ENCODE results near the gene OOSP3.
"Not testable (repeated sequence)": the region's sequence is repeated elsewhere in the genome, so short reads cannot be mapped to it uniquely, and the experiment has no call there.

The OOSP3 gene

GRCh38 chr11:59849551-59849950, 29.0 kb upstream of the OOSP3 start:
- not testable (repeated sequence) for H3K27me3 ChIP-seq (ENCODE audit: control insufficient read depth in 2 of 2, insufficient read depth in 2 of 2, low read length in 2 of 2); H3K36me3 ChIP-seq (ENCODE audit: control insufficient read depth in 2 of 2, insufficient read depth in 2 of 2, low read length in 2 of 2); H3K9ac ChIP-seq (ENCODE audit: low read depth in 1 of 2, low read length in 2 of 2); H3K9me3 ChIP-seq (ENCODE audit: control insufficient read depth in 2 of 2, low read length in 2 of 2); H3K4me3 ChIP-seq (ENCODE audit: low read length in 2 of 2)
- Histone ChIP-seq H3K4me1 (ENCODE audit: control insufficient read depth in 2 of 2, insufficient read depth in 2 of 2, low read length in 2 of 2) (peaks cover 5 to 19% of the 10 kb centered on the region in 2 donors), H3K27ac (ENCODE audit: low read depth in 2 of 2, low read length in 2 of 2) (peak overlapping the region; percentile 14 to 75)

- H3K9ac ChIP-seq (ENCODE audit: low read depth in 1 of 2, low read length in 2 of 2); H3K9me3 ChIP-seq (ENCODE audit: control insufficient read depth in 2 of 2, low read length in 2 of 2); H3K27me3 ChIP-seq (ENCODE audit: control insufficient read depth in 2 of 2, insufficient read depth in 2 of 2, low read length in 2 of 2); H3K27ac ChIP-seq (ENCODE audit: low read depth in 2 of 2, low read length in 2 of 2); H3K36me3 ChIP-seq (ENCODE audit: control insufficient read depth in 2 of 2, insufficient read depth in 2 of 2, low read length in 2 of 2); H3K4me3 ChIP-seq (ENCODE audit: low read length in 2 of 2): not testable (repeated sequence)
- peaks cover 7 to 17% of the 10 kb centered on the region in 2 donors for H3K4me1 ChIP-seq (ENCODE audit: control insufficient read depth in 2 of 2, insufficient read depth in 2 of 2, low read length in 2 of 2)
Measured at GRCh38 chr11:59851416-59851815, 27.2 kb upstream of the OOSP3 start.

GRCh38 chr11:59854871-59855270, 23.7 kb upstream of the OOSP3 start:
- H3K9me3 ChIP-seq (ENCODE audit: control insufficient read depth in 2 of 2, low read length in 2 of 2): no peaks in the 10 kb centered on the region
- H3K36me3 ChIP-seq (ENCODE audit: control insufficient read depth in 2 of 2, insufficient read depth in 2 of 2, low read length in 2 of 2): no peaks in the 10 kb centered on the region
- H3K9ac ChIP-seq (ENCODE audit: low read depth in 1 of 2, low read length in 2 of 2): no peak overlapping the region
- H3K27ac ChIP-seq (ENCODE audit: low read depth in 2 of 2, low read length in 2 of 2): no peak overlapping the region
- peaks cover 0 to 2% of the 10 kb centered on the region in 2 donors for H3K4me1 ChIP-seq (ENCODE audit: control insufficient read depth in 2 of 2, insufficient read depth in 2 of 2, low read length in 2 of 2)
- H3K4me3 ChIP-seq (ENCODE audit: low read length in 2 of 2): no peak overlapping the region
- H3K27me3 ChIP-seq (ENCODE audit: control insufficient read depth in 2 of 2, insufficient read depth in 2 of 2, low read length in 2 of 2): no peaks in the 10 kb centered on the region

- H3K36me3 ChIP-seq (ENCODE audit: control insufficient read depth in 2 of 2, insufficient read depth in 2 of 2, low read length in 2 of 2): no peaks in the 10 kb centered on the region
- H3K27ac ChIP-seq (ENCODE audit: low read depth in 2 of 2, low read length in 2 of 2): no peak overlapping the region
- no peaks in the 10 kb centered on the region for H3K9me3 ChIP-seq (ENCODE audit: control insufficient read depth in 2 of 2, low read length in 2 of 2)
- no peaks in the 10 kb centered on the region for H3K27me3 ChIP-seq (ENCODE audit: control insufficient read depth in 2 of 2, insufficient read depth in 2 of 2, low read length in 2 of 2)
- no peak overlapping the region for H3K9ac ChIP-seq (ENCODE audit: low read depth in 1 of 2, low read length in 2 of 2)
- peaks cover 0 to 2% of the 10 kb centered on the region in 2 donors for H3K4me1 ChIP-seq (ENCODE audit: control insufficient read depth in 2 of 2, insufficient read depth in 2 of 2, low read length in 2 of 2)
- no peak overlapping the region for H3K4me3 ChIP-seq (ENCODE audit: low read length in 2 of 2)
Measured at GRCh38 chr11:59857439-59858434, 20.8 kb upstream of the OOSP3 start.

GRCh38 chr11:59859673-59860072, 18.9 kb upstream of the OOSP3 start:
- no peaks in the 10 kb centered on the region for H3K36me3 ChIP-seq (ENCODE audit: control insufficient read depth in 2 of 2, insufficient read depth in 2 of 2, low read length in 2 of 2)
- H3K4me3 ChIP-seq (ENCODE audit: low read length in 2 of 2): no peak overlapping the region
- H3K9me3 ChIP-seq (ENCODE audit: control insufficient read depth in 2 of 2, low read length in 2 of 2): no peaks in the 10 kb centered on the region
- no peak overlapping the region for H3K27ac ChIP-seq (ENCODE audit: low read depth in 2 of 2, low read length in 2 of 2)
- H3K4me1 ChIP-seq (ENCODE audit: control insufficient read depth in 2 of 2, insufficient read depth in 2 of 2, low read length in 2 of 2): peaks cover 0 to 2% of the 10 kb centered on the region in 2 donors
- H3K27me3 ChIP-seq (ENCODE audit: control insufficient read depth in 2 of 2, insufficient read depth in 2 of 2, low read length in 2 of 2): no peaks in the 10 kb centered on the region
- no peak overlapping the region for H3K9ac ChIP-seq (ENCODE audit: low read depth in 1 of 2, low read length in 2 of 2)

- Histone ChIP-seq H3K4me1 (ENCODE audit: control insufficient read depth in 2 of 2, insufficient read depth in 2 of 2, low read length in 2 of 2) (no peaks in the 10 kb centered on the region), H3K4me3 (ENCODE audit: low read length in 2 of 2) (no peak overlapping the region), H3K9me3 (ENCODE audit: control insufficient read depth in 2 of 2, low read length in 2 of 2) (no peaks in the 10 kb centered on the region), H3K36me3 (ENCODE audit: control insufficient read depth in 2 of 2, insufficient read depth in 2 of 2, low read length in 2 of 2) (no peaks in the 10 kb centered on the region), H3K27ac (ENCODE audit: low read depth in 2 of 2, low read length in 2 of 2) (no peak overlapping the region), H3K9ac (ENCODE audit: low read depth in 1 of 2, low read length in 2 of 2) (no peak overlapping the region), H3K27me3 (ENCODE audit: control insufficient read depth in 2 of 2, insufficient read depth in 2 of 2, low read length in 2 of 2) (no peaks in the 10 kb centered on the region)
Measured at GRCh38 chr11:59862252-59862651, 16.3 kb upstream of the OOSP3 start.

GRCh38 chr11:59865031-59865430, 13.6 kb upstream of the OOSP3 start:
- Histone ChIP-seq H3K27ac (ENCODE audit: low read depth in 2 of 2, low read length in 2 of 2) (no peak overlapping the region), H3K27me3 (ENCODE audit: control insufficient read depth in 2 of 2, insufficient read depth in 2 of 2, low read length in 2 of 2) (no peaks in the 10 kb centered on the region), H3K36me3 (ENCODE audit: control insufficient read depth in 2 of 2, insufficient read depth in 2 of 2, low read length in 2 of 2) (no peaks in the 10 kb centered on the region), H3K9ac (ENCODE audit: low read depth in 1 of 2, low read length in 2 of 2) (no peak overlapping the region), H3K4me1 (ENCODE audit: control insufficient read depth in 2 of 2, insufficient read depth in 2 of 2, low read length in 2 of 2) (no peaks in the 10 kb centered on the region), H3K9me3 (ENCODE audit: control insufficient read depth in 2 of 2, low read length in 2 of 2) (no peaks in the 10 kb centered on the region), H3K4me3 (ENCODE audit: low read length in 2 of 2) (no peak overlapping the region)

GRCh38 chr11:59866397-59866796, 12.2 kb upstream of the OOSP3 start, which contains the start of gene TCN1:
TCN1 (minus strand) TSS chr11:59866487; CDS start chr11:59866470, 17 bp downstream.
- no peaks in the 10 kb centered on the region for H3K4me1 ChIP-seq (ENCODE audit: control insufficient read depth in 2 of 2, insufficient read depth in 2 of 2, low read length in 2 of 2)
- no peak within 1 kb of the TSS for H3K27ac ChIP-seq (ENCODE audit: low read depth in 2 of 2, low read length in 2 of 2)
- no peaks in the 10 kb centered on the region for H3K27me3 ChIP-seq (ENCODE audit: control insufficient read depth in 2 of 2, insufficient read depth in 2 of 2, low read length in 2 of 2)
- H3K36me3 ChIP-seq (ENCODE audit: control insufficient read depth in 2 of 2, insufficient read depth in 2 of 2, low read length in 2 of 2): no peaks in the 10 kb centered on the region
- no peak within 1 kb of the TSS for H3K4me3 ChIP-seq (ENCODE audit: low read length in 2 of 2)
- H3K9ac ChIP-seq (ENCODE audit: low read depth in 1 of 2, low read length in 2 of 2): no peak within 1 kb of the TSS
- no peaks in the 10 kb centered on the region for H3K9me3 ChIP-seq (ENCODE audit: control insufficient read depth in 2 of 2, low read length in 2 of 2)

GRCh38 chr11:59866836-59867235, 11.7 kb upstream of the OOSP3 start:
- Histone ChIP-seq H3K4me1 (ENCODE audit: control insufficient read depth in 2 of 2, insufficient read depth in 2 of 2, low read length in 2 of 2) (no peaks in the 10 kb centered on the region), H3K9me3 (ENCODE audit: control insufficient read depth in 2 of 2, low read length in 2 of 2) (no peaks in the 10 kb centered on the region), H3K27ac (ENCODE audit: low read depth in 2 of 2, low read length in 2 of 2) (no peak overlapping the region), H3K36me3 (ENCODE audit: control insufficient read depth in 2 of 2, insufficient read depth in 2 of 2, low read length in 2 of 2) (no peaks in the 10 kb centered on the region), H3K4me3 (ENCODE audit: low read length in 2 of 2) (no peak overlapping the region), H3K9ac (ENCODE audit: low read depth in 1 of 2, low read length in 2 of 2) (no peak overlapping the region), H3K27me3 (ENCODE audit: control insufficient read depth in 2 of 2, insufficient read depth in 2 of 2, low read length in 2 of 2) (no peaks in the 10 kb centered on the region)

GRCh38 chr11:59867946-59868345, 10.6 kb upstream of the OOSP3 start:
- H3K27ac ChIP-seq (ENCODE audit: low read depth in 2 of 2, low read length in 2 of 2): no peak overlapping the region
- no peak overlapping the region for H3K4me3 ChIP-seq (ENCODE audit: low read length in 2 of 2)
- no peak overlapping the region for H3K9ac ChIP-seq (ENCODE audit: low read depth in 1 of 2, low read length in 2 of 2)
- H3K27me3 ChIP-seq (ENCODE audit: control insufficient read depth in 2 of 2, insufficient read depth in 2 of 2, low read length in 2 of 2): no peaks in the 10 kb centered on the region
- H3K36me3 ChIP-seq (ENCODE audit: control insufficient read depth in 2 of 2, insufficient read depth in 2 of 2, low read length in 2 of 2): no peaks in the 10 kb centered on the region
- H3K4me1 ChIP-seq (ENCODE audit: control insufficient read depth in 2 of 2, insufficient read depth in 2 of 2, low read length in 2 of 2): no peaks in the 10 kb centered on the region
- H3K9me3 ChIP-seq (ENCODE audit: control insufficient read depth in 2 of 2, low read length in 2 of 2): no peaks in the 10 kb centered on the region

All from mucosa of rectum (tissue), 2 donors.